Bronchial epithelial cell (primary cell): Measurements from ENCODE around the gene DOLPP1. TPM values are rescaled to one million over a fixed set of nuclear protein-coding genes. Genes with fewer than 3 reads are reported as not detected.

Source experiments
- DNase-seq: peaks from one replicate; pipeline ENCODE4 v3.0.0-alpha.2; 2010; ENCODE audit warnings: low read depth
- FAIRE-seq: peaks from 2 replicates; lab custom pipeline; 2011; peaks lifted over from hg19 to GRCh38; lab: Jason Lieb, UNC
- H3K27me3 ChIP-seq: 2 replicates; pipeline ENCODE4 v1.5.1; 2011; ENCODE audit warnings: low read length; ENCODE audit not compliant: control insufficient read depth, insufficient read depth
- H3K36me3 ChIP-seq: 2 replicates; pipeline ENCODE4 v1.5.1; 2011; ENCODE audit warnings: low read length; ENCODE audit not compliant: control insufficient read depth, insufficient read depth
- H3K4me3 ChIP-seq: 2 replicates; pipeline ENCODE4 v1.5.1; 2011; ENCODE audit warnings: mild to moderate bottlenecking, low read depth, low read length, control low read depth
- CTCF ChIP-seq: IDR thresholded peaks from 2 replicates; pipeline ENCODE4 v1.5.1; 2011; ENCODE audit warnings: mild to moderate bottlenecking, moderate library complexity, low read length, control low read depth, inconsistent platforms; ENCODE audit not compliant: insufficient read depth, severe bottlenecking
- total RNA-seq: library from RNA; depleted of rRNA; stranded (reverse); fragments of >200 nt; gene quantifications from 2 replicates; pipeline ENCODE4 v1.2.1, GENCODE V29; 2014

DOLPP1 gene
- total RNA-seq, 1 donor from 2014 or later: 10.8 TPM

- Histone ChIP-seq H3K4me3 (no peak overlapping the region), H3K36me3 (peaks cover 22% of the 10 kb centered on the region), H3K27me3 (no peaks in the 10 kb centered on the region)
- FAIRE-seq (no peak), DNase-seq (no peak)
- TF ChIP-seq CTCF: no peak
These were observed 57.7 kb downstream of the DOLPP1 start for GRCh38 chr9:129138476-129139232.

DNA sequence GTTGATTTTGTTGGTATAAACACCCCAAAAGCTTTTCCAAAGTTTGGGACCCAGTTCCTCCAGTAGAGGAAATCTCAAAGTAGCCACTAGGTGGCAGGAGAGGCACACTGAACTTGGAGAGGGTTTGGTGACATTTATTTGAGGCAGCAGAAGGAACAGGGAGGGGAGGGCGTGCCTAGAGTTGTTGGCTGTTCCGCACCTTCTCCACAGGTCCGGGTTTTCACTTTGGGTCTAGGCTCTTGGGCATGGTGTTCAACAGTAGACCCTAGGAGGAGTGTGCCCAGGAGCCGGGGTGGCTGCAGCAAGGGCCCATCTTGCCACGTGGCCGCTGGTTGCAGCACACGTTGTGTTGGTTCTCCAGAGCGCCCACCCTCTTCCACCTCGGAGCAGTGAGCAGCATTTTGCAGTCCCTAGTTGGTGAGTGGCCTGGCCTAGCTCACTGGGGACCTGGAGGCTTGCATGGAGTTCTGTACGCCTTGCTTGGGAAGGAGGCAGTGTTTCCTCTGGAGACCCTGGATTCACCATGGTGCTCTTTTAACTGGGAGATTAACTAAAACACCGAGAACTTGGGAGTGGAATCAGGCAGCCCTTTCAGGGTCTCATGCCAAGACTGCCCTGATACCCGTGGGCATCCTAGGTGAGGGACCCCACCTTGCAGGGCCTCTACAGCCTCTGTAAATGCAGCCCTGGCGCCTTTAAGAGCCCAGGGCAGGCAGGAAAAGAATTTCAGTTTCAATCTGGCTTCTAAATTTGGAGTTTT is 58.5 kb downstream of the DOLPP1 start:
- TF ChIP-seq CTCF: peak; percentile 75
- peak; percentile 75 for DNase-seq
- peaks cover 22% of the 10 kb centered on the region for H3K36me3 ChIP-seq
- no peaks in the 10 kb centered on the region for H3K27me3 ChIP-seq
- peak overlapping the region; percentile 40 for H3K4me3 ChIP-seq
- FAIRE-seq: no peak

- H3K36me3 ChIP-seq: peaks cover 20% of the 10 kb centered on the region
- DNase-seq (peak; percentile 97), FAIRE-seq (peak; percentile 88)
- no peaks in the 10 kb centered on the region for H3K27me3 ChIP-seq
- peak overlapping the region; percentile 40 for H3K4me3 ChIP-seq
- TF ChIP-seq CTCF: no peak
These were observed 59.1 kb downstream of the DOLPP1 start for GRCh38 chr9:129139993-129140396.

Other genes starting within 250 kb of the DOLPP1 start
- gene KYAT1, start 199.2 kb upstream of the DOLPP1 start, total RNA-seq: 9.0 and 9.5 TPM in 2 replicates
- 259 and 329 TPM in 2 replicates for gene LRRC8A, start 199.0 kb upstream of the DOLPP1 start, total RNA-seq
- 1.1 and 3.8 TPM in 2 replicates for gene PHYHD1, start 160.1 kb upstream of the DOLPP1 start, total RNA-seq
- 22.6 and 24.6 TPM in 2 replicates for gene DOLK, start 133.5 kb upstream of the DOLPP1 start, total RNA-seq
- gene NUP188, start 133.4 kb upstream of the DOLPP1 start, total RNA-seq: 25.8 and 38.5 TPM in 2 replicates
- gene SH3GLB2, start 52.8 kb upstream of the DOLPP1 start, total RNA-seq: 50.5 and 98.1 TPM in 2 replicates
- 12.6 and 25.0 TPM in 2 replicates for gene MIGA2, start 44.5 kb upstream of the DOLPP1 start, total RNA-seq
- gene CRAT, start 29.7 kb downstream of the DOLPP1 start, total RNA-seq: 13.7 and 40.2 TPM in 2 replicates
- 39.5 and 76.0 TPM in 2 replicates for gene PTPA, start 30.3 kb downstream of the DOLPP1 start, total RNA-seq
- 15.7 and 19.5 TPM in 2 replicates for gene IER5L, start 97.2 kb downstream of the DOLPP1 start, total RNA-seq